Prostate gland (tissue), 2 donors: ENCODE measurements around the gene C2CD4A.

Source experiments
- POLR2A ChIP-seq: fragments of 450-650 bp; IDR thresholded peaks from one replicate; pipeline ENCODE4 v1.6.1; 2016; ENCODE audit warnings: antibody characterized with exemption, mild to moderate bottlenecking
- POLR2AphosphoS5 ChIP-seq: sonication (generic); formaldehyde crosslinking; IDR thresholded peaks from one replicate; pipeline ENCODE4 v1.6.1; 2017; ENCODE audit warnings: antibody characterized with exemption
- TF ChIP-seq, protein P1 (sequence below), 4 experiments: fragments of 200-600 bp in 2 of 4; fragments of 450-650 bp in 2 of 4; sonication (generic) in 2 of 4; IDR thresholded peaks; 1 replicate in 3 of 4; 2 replicates in 1 of 4; pipeline ENCODE4 v1.5.1; 2016 to 2019; ENCODE audit warnings: antibody characterized with exemption in 4 of 4, mild to moderate bottlenecking in 2 of 4, moderate library complexity in 2 of 4

DNA sequence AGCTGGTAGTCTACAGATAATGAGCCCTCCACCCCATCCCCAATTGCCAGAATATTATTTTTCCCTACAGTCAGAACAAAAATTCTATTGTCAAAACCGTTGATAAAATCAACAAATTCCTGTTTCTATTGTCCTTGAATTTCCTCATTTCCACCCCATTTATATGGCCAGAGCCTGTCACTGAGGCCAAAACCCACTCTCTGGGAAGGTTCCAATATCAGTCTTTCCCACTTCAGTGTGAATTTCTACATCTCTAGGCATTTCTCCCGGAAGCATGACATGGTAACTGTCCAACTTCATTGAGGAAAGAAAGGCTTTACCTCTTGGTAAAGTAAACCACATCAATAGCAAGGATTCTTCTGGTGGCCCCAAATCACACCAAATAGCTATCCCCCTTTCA lies 41.6 kb downstream of the C2CD4A start:
- TF ChIP-seq, protein P1, sequence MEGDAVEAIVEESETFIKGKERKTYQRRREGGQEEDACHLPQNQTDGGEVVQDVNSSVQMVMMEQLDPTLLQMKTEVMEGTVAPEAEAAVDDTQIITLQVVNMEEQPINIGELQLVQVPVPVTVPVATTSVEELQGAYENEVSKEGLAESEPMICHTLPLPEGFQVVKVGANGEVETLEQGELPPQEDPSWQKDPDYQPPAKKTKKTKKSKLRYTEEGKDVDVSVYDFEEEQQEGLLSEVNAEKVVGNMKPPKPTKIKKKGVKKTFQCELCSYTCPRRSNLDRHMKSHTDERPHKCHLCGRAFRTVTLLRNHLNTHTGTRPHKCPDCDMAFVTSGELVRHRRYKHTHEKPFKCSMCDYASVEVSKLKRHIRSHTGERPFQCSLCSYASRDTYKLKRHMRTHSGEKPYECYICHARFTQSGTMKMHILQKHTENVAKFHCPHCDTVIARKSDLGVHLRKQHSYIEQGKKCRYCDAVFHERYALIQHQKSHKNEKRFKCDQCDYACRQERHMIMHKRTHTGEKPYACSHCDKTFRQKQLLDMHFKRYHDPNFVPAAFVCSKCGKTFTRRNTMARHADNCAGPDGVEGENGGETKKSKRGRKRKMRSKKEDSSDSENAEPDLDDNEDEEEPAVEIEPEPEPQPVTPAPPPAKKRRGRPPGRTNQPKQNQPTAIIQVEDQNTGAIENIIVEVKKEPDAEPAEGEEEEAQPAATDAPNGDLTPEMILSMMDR (IDR thresholded peaks at IDR 0.05) = no peak
- TF ChIP-seq POLR2A (no peak), POLR2AphosphoS5 (no peak)
